NK-92 treated with Interleukin-12 subunit alpha and Interleukin-12 subunit beta, amount 100 ng/mL, for 24 hours (cell line): ENCODE data around the gene IL2RA.
"Not testable (repeated sequence)": the region's sequence is repeated elsewhere in the genome, so short reads cannot be mapped to it uniquely, and the experiment has no call there.

Experiments used
- DNase-seq: peaks from one replicate; lab custom pipeline; 2025; lab: John Stamatoyannopoulos, UW

Gene IL2RA

DNA sequence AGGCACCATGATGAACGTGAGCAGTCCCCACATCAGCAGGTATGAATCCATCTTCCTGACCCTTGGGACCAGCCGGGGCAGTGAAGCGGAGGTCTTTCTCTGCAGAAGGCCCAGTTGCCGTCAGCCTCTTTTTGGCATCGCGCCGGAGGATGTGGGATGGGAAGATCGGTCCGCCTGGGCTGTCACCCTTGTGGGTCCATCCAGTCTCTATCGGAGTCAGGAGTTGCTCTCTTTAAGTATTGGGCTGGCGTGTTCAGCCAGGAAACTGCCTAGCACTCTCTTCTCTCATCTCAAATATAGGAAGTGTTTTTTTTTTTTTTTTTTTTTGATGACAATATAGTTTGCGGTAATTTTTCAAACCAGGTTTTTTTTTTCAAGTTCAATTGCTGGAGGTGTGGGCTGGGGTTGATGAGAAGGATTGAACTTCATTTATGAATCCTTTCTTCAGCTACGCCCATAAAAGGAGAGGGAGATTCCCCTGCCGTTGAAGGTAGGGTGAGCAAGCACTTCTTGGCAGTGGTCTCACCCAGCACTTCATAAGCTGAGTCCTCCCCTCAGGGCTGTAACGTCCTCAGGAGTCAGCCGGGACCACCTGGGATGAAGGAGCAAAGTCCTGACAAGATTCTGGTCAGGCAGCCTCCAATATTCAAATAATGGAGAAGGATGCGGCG, at the start of gene IL2RA:
Gene IL2RA (minus strand): TSS at position 267 of the 671 bp plus-strand sequence. CDS start 216 bp downstream, at position 51.
- DNase-seq, result peak; percentile 34

GRCh38 chr10:6110136-6110535, 48.0 kb upstream of the IL2RA start:
- no peak for DNase-seq

- no peak for DNase-seq
These were observed 47.2 kb upstream of the IL2RA start for GRCh38 chr10:6109444-6109775.

DNA sequence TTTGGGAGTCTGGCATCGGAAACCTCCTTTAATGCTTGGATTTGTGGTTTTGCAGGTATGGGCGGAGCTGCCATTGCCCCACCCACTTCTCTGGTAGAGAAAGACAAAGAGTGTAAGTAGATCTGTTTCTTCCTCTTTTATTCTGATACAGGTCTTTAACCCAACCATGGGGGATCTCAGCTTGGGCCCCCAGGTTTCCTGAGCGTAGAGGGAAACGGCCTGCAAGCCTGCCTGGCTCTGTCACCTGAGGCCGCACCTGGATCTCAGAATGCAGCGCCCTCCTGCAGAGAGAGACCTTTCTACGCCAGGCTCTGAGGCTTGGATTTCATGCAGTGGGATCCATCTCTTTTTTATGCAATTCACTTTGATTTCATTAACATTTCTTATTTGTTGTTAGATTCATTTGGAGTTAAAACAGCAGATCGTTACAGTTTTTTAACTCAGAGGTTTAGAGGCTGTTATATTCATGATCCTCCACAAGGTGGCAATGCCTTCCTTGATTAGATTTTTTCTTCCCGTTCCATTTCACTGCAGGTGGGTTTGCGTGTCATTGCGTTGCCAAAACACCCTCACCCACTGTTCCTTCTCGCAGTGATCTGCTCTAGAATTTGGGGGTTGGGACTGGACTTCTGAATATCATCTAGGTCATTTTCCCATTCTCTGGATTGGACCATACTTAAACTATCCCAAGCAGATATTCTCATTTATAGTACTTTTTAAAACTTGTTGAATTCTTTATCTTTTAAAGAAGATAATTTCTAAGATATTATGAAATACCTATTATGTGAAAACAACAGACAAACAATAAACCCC, 46.7 kb upstream of the IL2RA start:
- DNase-seq, result no peak

DNA sequence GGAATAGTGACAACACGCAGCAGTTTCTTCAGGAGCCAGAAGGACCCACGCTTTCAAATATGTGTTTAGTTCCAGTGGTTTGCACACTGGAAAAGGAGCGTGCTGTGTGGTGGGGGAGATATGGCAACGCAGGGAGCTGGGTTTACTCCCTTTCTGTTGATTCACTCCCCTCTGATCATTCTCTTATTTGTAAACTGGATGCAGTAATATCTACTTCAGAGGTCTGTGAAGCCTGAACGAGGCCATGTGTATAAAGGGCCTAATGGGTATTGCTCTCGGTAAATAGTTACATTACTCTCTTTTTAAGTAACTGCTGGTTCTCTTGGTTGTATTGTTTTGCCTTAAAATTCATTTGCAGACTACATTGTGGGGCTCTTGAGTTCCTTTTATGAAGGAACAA, 45.9 kb upstream of the IL2RA start:
- DNase-seq, result no peak

- DNase-seq, result not testable (repeated sequence)
These were observed 45.4 kb upstream of the IL2RA start for GRCh38 chr10:6107616-6108015.

- no peak for DNase-seq
These were observed 41.4 kb upstream of the IL2RA start for GRCh38 chr10:6103591-6103990.

GRCh38 chr10:6102128-6102527, 40.0 kb upstream of the IL2RA start:
- DNase-seq, result no peak

GRCh38 chr10:6101181-6101580, 39.0 kb upstream of the IL2RA start:
- no peak for DNase-seq

DNA sequence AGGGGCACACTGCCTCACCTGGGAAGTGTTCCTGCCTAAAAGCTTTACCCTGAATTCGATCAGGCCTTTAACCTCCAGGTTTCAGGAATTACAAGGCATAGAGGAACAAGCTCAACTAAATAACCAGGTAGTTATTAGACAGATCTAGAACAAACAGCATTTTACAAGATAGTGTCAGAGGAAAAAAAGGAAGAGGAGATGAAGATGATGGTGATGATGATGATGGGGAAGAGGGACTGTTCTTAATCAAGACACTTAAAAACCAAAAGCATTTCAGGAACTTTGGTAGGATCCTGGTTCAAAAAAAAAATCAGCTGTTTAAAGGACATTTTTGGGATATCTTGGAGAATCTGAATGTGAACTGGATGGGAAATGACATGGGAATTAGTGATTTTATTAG, 38.2 kb upstream of the IL2RA start:
- no peak for DNase-seq

DNA sequence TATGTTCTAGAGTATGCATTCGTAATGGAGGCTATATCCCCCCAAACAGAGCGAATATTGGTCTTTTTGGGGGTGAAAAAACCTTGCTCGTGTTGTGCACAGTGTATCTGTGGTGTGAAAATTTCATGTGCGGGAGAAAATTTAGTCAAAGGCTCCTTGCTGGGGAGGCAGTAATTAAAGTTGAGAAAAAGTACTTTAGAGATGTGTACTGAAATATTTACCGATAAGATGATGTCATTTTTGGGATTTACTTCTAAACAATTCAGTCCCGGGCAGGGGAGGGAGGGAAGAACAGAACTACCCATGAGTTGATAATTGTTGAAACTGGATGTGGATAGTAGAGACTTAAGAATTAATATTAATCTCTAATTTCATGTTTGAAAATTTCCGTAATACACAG, 36.0 kb upstream of the IL2RA start:
- no peak for DNase-seq

- DNase-seq, result no peak
These were observed 34.9 kb upstream of the IL2RA start for GRCh38 chr10:6097063-6097462.

DNA sequence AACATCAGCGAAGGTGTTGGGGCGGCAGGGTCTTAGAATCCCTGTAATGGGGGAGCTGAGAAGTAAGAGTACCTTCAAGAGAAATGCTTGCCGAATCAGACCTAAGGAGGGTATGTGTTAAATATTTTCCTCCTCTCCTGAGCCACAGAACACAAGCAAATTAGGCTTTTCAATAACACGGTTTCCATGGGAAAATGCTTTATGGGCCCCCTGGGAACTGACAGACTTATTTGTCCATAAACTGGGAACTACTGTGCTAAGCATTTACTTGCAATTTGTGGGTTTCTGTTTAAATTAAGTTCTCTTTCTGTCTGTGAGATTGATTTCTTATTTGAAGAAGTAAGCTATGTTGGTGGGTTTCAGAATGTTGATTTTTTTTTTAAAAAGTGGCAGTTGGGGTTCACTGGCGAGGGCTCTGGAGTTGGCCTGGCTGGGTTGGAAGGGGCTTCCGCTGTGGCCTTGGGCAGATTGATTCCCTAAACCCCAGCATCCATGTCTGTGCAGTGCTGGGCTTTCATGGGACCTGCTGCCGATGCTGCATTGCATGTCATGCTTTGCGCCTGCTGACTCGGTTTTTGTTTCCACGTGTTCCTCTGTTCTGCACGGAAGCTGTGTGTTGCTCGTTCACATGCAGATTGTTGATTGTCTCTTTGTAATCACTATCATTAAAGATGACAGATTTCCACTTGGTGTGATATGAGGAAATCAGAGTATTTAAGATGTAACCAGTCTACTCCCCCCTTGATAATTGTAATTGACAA, 33.8 kb upstream of the IL2RA start:
- no peak for DNase-seq

GRCh38 chr10:6092731-6093130, 30.6 kb upstream of the IL2RA start:
- no peak for DNase-seq

DNA sequence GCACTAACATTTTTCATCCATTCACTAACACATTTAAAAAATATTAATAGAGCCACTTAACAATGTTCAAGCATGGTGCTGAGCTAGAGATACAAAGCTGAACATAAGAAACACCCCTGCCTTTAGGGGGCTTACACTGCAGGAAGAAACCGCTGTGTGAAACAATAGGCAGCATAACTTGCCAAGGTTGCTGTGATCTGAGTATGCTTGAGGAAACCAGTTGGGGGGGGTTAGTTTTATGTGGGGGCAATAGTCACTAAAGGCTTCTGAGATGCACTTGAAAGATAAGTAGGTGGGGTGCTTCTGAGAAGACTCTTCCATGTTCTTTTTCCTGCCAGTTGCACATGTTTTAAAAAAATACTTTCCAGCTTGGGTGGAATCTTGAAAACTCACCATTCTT, 29.5 kb upstream of the IL2RA start:
- DNase-seq, result no peak

GRCh38 chr10:6089334-6090219, 27.4 kb upstream of the IL2RA start:
- no peak for DNase-seq

- peak; percentile 92 for DNase-seq
These were observed 26.7 kb upstream of the IL2RA start, which contains the start of gene RBM17 for GRCh38 chr10:6088721-6089333. Gene RBM17, plus strand, starts transcription at chr10:6089034. Its CDS starts 8,032 bp downstream, at chr10:6097066.

DNA sequence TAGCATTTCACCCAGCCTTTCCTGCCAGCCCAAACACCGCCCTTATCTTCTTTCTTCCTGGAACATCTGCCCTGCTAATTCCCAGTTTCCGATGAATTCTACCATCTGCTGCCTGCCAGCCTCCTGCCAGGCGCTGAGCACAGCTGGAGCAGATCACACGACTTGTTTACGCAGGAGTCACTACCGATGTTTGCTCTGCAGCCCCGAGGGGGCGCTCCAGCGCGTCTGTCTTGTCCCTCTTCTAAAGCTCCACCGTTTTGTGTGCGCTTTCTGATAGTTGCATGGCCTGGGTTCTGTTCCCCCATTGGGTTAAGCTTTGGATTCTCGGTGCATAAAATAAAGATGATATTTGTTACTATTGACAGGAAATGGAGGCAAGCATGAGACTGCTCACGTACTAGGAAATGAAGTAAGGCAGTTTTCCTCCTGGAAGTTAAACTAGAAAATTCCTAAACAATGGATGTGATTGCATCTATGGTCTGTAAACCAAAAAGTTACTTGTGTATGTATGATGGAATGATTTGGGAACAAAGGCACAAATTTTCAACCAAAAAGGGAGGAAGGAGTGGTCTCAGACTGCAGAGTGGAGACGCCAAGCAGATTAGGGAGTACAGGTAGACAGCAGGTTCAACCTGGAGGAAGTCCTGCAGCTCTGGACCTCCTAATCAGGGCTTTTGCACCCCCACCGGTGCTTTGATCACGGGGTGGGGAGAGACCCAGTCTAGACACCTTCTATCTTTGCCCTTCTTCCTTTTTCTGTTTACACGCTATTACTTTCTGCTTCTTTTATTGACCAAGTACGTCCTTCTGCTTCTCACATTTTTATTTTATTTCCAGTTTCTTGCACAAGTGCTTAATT, 24.4 kb upstream of the IL2RA start:
- DNase-seq, result peak; percentile 26

DNA sequence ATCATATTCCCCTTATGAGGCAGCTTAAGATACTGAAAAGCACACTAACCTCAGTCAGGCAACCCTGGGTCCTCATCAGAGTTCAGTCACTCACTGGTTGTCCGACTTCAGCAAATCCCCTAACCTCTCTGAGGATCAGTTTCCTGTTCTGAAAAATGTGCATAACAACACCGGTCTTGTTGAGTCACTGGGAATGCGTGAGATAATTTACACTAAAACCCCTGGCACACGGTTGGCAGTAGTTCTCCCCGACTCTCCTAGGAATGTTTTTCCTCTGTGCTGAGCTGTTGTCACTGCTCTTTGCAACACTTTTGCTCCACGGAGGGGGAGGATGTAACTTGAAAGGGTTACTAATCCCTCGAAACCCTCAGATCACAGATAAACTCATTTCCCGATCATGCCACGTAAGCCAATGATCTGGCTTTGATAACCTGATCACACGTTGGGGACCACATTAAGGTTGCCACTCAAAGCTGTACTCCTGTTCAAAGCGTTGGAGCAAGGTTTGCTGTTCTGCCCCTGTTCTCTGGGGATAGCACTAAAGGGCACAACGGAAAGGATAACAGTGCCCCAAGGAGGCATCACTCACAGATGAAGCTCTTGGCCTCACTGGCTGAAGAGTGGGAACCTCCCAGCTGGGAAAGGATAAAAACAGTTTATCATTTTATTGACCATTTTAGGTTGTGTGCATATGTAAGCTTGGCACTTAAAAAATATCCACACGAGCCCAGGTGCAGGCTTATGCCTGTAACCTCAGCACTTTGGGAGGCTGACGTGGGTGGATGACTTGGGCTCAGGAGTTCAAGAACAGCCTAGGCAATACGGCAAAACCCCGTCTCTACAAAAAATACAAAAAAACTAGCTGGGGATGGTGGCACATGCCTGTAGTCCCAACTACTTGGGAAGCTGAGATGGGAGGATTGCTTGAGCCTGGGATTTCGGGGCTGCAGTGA, 21.6 kb upstream of the IL2RA start:
- DNase-seq, result no peak
